ENCODE results near the gene TBKBP1. TPM values are rescaled to one million over a fixed set of nuclear protein-coding genes. Genes with fewer than 3 reads are reported as not detected.

The TBKBP1 gene
- total and polyA plus RNA-seq, 9 of the 15 experiments (the other 6 are each of a cell fraction or from before 2014, with no cell fraction given) = 0.03 to 15.6 (median 6.8) TPM

DNA sequence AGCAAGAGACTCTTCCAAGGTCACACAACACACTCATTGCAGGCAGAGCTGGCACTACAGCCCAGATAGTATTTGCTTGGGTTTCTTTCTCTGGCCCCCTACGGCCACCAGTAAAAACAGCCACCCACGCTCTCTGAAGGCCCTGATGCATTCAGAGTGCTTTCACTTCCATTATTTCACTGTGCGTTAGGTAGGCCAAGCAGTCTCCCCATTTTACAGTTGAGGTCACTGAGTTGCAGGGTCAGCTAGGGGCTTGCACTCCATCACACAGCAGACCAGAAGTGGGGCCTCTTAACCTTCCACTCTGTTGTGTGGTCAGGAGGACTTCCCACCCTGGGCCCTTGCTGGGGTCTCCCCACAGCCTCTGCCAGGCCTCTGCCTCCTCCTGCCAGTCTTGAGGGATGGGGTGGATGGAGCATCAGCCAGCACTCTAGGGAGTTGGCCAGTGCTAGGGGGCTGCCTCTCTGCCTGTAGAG, 41.6 kb downstream of the TBKBP1 start:
- Histone ChIP-seq H3K27me3 (ENCODE audit: control insufficient read depth in 2 of 2, insufficient read depth in 2 of 2, low read length in 2 of 2) (peaks cover 11 to 45% of the 10 kb centered on the region in 2 experiments), H3K4me2 (ENCODE audit: insufficient read depth, low read length) (no peak overlapping the region), H3K4me1 (replicated peaks in 1 of 2; ENCODE audit: control insufficient read depth in 2 of 2, insufficient read depth in 2 of 2, low read length in 2 of 2) (peaks cover 0 to 12% of the 10 kb centered on the region in 2 experiments; a peak in 2 of 5 replicates), H3K9me3 (replicated peaks; ENCODE audit: control insufficient read depth, insufficient read depth, low read depth, low read length) (no peaks in the 10 kb centered on the region), H2AFZ (ENCODE audit: low read depth, low read length) (no peak overlapping the region), H3K27ac (ENCODE audit: extremely low read depth, low read depth, low read length) (no peak overlapping the region), H4K20me1 (replicated peaks; ENCODE audit: control insufficient read depth, insufficient read depth, low read length) (peaks cover 13% of the 10 kb centered on the region; the same call in 1 of the 2 replicates), H3K36me3 (ENCODE audit: control insufficient read depth, insufficient read depth, low read length) (no peaks in the 10 kb centered on the region), H3K9me1 (ENCODE audit: control insufficient read depth, insufficient read depth, low read length) (no peaks in the 10 kb centered on the region), H3K9ac (ENCODE audit: insufficient read depth in 1 of 2, low read depth in 2 of 2, low read length in 2 of 2) (no peak overlapping the region), H3K79me2 (ENCODE audit: control insufficient read depth, insufficient read depth, low read length) (no peaks in the 10 kb centered on the region), H3K4me3 (no peak overlapping the region)
- WGBS (ENCODE audit: insufficient coverage, low coverage, missing lambda C conversion rate) = 32% methylated on average over 3 of the region's 3 CpGs
- ATAC-seq (no peak), FAIRE-seq (no peak), DNase-seq (ENCODE audit: extremely low read depth in 1 of 4, low spot score in 3 of 4) (no peak)
- intact Hi-C loops (cut with micrococcal nuclease) (no loop called here), in situ Hi-C loops (cut with MboI) (no loop called here)
- ChIA-PET CTCF (ENCODE audit: low intra/inter-chr PET ratio) (no interaction called here), POLR2A (interaction anchor here (0.7 kb wide), 1 partner anchor 36 kb away, joined by 3 read pairs; no protein-coding TSS in a partner anchor)
- BruUV-seq (replicated peaks) = no TSS peak
- TF ChIP-seq LCOR (CRISPR knock-in tag; IDR thresholded peaks at IDR 0.05) = no peak
- TF ChIP-seq CHD1 (IDR thresholded peaks at IDR 0.05; ENCODE audit: low read length) = no peak
- no peak for TF ChIP-seq HNRNPH1 (optimal IDR thresholded peaks at IDR 0.05; ENCODE audit: low read depth, low read length)
- TF ChIP-seq ZNF24 (IDR thresholded peaks at IDR 0.05) = no peak
- no peak for TF ChIP-seq PML (IDR thresholded peaks at IDR 0.05; ENCODE audit: low read length)
- TF ChIP-seq NR1H2 (CRISPR knock-in tag; IDR thresholded peaks at IDR 0.05) = no peak
- no peak for TF ChIP-seq TBP (optimal IDR thresholded peaks at IDR 0.05; ENCODE audit: low read depth, low read length)
- no peak for TF ChIP-seq ZNF174 (CRISPR knock-in tag; IDR thresholded peaks at IDR 0.05)
- no peak for TF ChIP-seq ZNF696 (CRISPR knock-in tag; conservative IDR thresholded peaks at IDR 0.05)
- no peak for TF ChIP-seq DPF2 (IDR thresholded peaks at IDR 0.05)
- TF ChIP-seq CREB5 (CRISPR knock-in tag; IDR thresholded peaks at IDR 0.05) = no peak
- no peak for TF ChIP-seq SRSF1 (IDR thresholded peaks at IDR 0.05; ENCODE audit: low read depth, low read length)
- TF ChIP-seq MXD1 (CRISPR knock-in tag; IDR thresholded peaks at IDR 0.05; ENCODE audit: borderline replicate concordance, poor library complexity, severe bottlenecking) = no peak
- TF ChIP-seq MAFK (IDR thresholded peaks at IDR 0.05; ENCODE audit: low read length) = no peak
- TF ChIP-seq ZNF407 (IDR thresholded peaks at IDR 0.05; ENCODE audit: low read depth) = no peak
